HG03342 (cell line): ENCODE results near the gene UMODL1.

Source experiments
- ATAC-seq: cut with Tn5 transposase; IDR thresholded peaks from one replicate; pipeline ENCODE4 v1.9.1; 2021; ENCODE audit warnings: mild to moderate bottlenecking, moderate library complexity; ENCODE audit not compliant: unreplicated experiment

UMODL1 gene

GRCh38 chr21:42079008-42079938 is 8.2 kb downstream of the UMODL1 start:
- no peak for ATAC-seq

DNA sequence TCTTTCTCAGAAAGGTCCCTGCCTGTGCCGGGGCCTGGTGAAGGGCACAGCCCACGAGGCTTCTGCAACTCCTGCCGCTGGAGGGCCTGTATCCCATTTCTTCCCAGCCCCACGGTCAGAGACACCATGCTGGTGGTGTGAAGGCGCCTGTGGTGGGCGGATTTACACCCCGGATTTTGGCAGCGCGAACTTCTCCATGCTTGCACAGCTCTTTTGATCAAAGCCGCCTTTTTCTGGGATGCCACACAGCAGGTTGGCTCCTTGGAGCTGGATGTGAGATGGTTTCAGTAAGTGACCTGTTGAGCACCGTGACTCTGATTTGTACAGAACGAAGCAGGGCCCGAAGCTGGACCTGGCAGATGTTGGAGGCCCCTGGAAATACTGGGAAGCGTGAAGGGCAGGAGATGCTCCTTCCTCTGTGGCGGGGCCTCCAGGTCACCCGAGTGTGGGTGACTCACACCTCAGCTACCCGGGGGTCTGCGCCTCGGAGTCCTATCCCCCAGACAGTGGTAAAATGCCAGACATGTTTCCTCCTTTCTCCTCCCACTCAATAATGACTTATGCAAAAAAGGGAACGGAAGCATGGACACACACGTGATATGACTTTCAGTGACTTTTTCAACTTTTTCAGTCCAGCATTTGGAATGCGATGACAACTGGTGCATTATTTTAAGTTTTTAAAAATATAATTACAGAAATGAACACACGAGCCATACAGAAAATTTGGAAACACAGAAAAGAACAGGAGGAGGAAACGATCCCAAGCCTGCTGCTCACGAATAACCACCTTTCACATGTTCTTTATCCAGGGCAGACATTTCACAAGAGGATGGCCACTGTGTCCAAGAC is 9.0 kb downstream of the UMODL1 start:
- no peak for ATAC-seq

DNA sequence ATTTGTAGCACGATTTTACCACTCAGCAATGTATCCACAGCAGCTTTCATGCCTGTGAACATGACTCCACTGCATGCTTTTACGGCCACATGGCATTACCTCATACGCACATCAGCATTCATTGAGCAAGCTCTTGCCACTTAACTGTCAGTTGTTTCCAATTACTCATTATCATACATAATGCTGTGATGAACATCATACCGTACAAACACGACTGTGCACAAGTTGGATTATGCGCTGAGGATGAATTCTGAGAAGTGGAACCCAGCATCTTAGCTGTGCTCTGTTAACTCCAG is 9.6 kb downstream of the UMODL1 start:
- ATAC-seq = no peak

- ATAC-seq = no peak
Observed at GRCh38 chr21:42081138-42081537, 10.0 kb downstream of the UMODL1 start.

DNA sequence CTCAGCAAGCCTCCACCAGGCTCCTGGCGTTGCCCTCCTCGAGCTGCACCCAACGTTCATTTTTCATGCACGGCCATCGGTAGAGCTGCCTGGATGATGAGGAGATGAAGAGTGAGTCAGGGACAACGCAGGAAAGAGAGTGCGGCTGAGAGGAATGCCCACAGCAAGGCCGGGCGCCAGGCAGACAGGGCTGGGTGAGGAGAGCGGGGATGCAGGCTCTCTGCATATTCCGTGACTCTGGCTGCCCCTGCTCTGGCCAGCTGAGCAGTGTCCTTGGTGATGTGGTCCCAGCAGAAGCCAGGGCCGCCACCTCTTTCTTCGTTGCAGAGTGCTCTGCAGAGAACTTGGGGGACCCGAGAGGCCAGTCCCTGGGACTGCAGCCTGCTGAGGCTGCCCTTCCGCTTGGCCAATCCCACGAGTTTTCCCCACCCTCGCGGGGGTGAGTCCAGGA is 10.8 kb downstream of the UMODL1 start:
- no peak for ATAC-seq

DNA sequence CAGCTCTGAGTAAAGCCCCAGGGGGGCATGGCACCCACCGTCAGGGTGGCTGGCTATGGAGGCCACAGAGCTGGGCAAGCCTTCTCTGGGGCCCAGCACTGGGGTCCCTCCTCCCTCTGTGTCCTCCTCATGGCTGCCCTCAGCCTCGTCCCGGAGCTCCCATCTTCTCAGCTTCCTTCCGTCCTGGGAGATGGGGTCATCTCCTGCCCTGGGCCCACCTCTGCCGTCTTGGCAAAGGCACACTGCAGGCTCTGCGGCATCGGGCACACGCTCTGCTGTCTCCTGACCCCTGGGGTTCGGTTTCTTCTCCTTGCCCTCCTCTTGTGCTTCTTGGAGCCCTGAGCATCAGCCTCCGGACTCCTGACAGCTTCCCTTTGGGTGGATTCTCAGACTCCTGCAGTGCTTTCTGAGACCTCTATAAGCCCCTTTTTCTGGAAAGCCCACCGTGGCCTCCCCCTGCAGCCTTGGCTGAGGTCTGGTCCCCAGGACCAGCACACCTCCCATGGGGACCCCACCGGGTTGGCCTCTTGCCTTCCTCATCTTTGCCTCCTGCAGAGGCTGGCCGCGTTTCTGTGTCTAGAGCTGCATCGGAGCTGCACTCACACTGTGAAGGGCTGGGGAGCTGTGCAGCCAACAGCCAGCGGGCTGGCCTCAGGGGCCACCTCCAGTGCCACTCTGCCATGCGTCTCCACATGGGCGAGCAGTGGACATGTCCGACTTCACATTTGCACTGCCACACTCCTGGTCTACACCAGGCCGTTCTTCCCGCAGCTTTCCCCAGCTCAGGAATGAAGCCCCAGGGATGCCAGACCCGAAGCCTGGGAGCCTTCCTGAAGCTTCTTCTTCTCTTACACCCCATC is 11.6 kb downstream of the UMODL1 start:
- no peak for ATAC-seq

DNA sequence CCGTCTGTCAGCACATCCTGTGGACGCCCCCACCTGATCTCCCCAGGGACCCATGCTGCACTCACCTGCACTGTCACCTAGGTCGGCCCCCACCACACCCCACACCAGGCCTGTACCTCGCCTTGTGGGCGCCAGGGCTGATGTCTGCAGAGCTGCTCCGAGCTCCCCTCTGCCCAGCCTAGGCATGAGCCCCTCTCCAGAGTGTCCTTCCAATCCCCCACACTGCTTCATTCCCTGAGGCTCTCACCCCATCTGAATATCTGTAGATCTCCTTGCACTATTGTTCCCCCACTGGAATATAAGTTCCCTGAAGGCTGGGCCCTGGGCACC is 12.2 kb downstream of the UMODL1 start:
- ATAC-seq = no peak

DNA sequence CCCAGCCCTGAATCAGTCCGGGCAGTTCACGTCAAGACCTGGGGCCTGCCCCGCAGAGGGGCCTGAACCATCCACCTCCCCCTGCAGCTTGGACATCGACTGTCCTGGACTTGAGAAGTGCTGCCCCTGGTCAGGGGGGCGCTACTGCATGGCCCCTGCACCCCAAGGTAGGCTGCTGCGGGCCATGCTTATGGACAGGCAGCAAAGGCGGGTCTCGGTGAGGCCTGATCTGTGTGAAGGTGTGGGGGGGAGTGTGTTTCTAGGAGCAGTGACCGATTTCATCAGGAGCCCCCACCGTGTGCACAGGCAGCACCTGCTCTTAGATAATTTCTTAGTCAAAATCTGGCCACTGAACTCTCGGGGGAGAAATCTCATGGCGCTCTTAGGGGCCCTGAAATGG is 13.0 kb downstream of the UMODL1 start:
- ATAC-seq = no peak

DNA sequence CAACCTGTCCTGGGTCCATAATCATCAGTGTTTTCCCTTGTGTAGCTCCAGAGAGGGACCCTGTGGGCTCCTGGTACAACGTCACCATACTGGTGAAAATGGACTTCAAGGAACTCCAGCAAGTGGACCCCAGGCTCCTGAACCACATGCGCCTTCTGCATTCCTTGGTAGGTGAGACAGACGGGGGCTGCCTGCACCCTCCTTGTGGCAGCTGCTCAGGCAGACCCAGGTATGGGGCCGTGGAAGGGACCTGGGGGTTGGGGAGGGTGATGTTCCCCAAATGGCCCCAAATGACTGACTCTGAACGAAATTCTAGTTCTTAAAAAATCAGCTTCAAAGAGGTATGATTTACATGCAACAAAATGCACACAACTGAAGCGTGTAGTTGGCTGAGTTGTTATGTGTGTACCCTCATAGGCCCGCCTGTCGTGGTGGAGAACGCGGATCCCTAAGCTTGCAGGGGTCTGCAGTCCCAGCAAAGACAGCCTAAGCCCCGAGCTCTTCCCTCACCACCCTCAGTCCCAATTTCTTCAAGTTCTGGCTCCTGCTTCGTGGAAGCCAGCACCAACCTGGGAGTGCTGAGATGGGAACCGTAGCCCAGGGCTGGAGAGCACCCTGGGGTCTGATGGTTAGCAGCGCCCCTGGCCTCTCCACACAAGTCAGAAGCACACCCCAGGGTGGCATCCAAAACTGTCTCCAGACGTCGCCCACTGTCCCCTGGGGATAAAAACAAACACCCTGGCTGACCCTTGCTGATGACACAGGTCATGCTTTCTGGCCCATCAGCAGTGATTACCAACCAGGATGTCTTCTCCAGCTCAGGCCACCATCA is 14.3 kb downstream of the UMODL1 start:
- no peak for ATAC-seq

GRCh38 chr21:42086969-42087368 is 15.9 kb downstream of the UMODL1 start:
- no peak for ATAC-seq

DNA sequence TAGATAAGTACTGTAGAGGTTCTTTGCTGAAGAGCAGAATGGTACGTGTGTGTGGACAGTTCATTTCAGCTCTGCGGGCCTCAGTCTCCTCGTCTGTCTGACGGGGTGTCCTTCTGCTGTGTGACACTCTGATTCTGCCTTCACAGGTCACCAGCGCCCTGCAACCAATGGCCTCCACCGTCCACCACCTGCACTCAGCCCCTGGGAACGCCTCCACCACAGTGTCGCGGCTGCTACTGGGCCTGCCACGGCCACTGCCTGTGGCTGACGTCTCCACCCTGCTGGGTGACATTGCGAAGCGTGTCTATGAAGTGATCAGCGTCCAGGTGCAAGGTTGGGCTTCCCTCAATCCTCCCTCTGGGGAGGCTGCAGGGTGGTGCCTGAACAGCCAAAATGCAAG is 17.0 kb downstream of the UMODL1 start:
- ATAC-seq = no peak

GRCh38 chr21:42088658-42089057 is 17.5 kb downstream of the UMODL1 start:
- ATAC-seq = no peak

GRCh38 chr21:42089093-42089631 is 18.0 kb downstream of the UMODL1 start:
- ATAC-seq = no peak

DNA sequence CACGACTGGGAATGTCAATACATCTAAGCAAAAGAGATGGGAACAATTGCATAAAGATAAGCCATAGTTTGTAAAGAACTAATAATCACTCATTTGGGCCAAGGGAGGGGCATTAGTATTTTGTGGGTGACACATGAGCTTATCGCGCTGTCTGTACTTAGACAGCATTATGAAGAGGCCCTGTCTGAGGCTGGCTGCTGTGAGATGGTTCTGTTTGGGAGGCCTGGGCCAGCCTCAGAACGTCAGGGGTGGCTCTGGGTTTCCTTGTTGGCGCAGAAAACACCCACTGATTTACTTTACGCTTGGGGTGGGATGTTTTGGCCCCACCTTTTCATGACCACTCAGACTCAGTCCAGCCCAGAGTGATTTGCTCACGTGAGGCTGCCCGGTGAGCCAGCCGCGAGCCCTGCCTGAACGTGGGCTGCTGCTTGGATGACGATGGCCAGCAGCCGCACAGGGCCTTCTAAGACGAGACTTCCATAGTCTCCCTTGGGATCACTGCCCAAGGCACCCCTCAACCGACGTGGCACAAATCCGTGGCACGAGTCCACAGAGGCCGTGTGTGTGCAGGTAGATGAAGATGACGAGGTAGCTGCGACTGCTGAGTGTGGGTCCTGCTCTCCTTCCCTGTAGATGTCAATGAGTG is 18.7 kb downstream of the UMODL1 start:
- ATAC-seq = no peak

- ATAC-seq = no peak
Observed at GRCh38 chr21:42091899-42092508, 20.9 kb downstream of the UMODL1 start.

DNA sequence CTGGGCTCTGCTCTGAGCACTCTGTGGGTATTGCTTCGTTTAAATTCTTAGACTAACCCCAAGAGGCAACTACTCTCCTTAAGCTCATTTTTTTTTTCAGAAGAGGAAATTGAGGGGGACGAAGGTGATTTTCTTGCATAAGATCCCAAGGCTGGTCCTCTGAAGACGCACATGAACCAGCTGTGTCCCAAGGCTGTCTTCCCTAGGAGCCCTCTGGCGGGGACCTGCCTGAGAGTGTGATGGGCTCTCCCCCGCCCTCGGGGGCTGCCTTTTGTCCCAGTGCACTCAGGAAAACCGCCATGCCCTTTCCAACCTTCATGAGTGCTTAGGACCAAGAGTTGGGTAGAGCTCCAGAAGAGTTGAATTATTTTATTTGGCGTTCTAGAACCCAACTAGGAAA is 21.7 kb downstream of the UMODL1 start:
- ATAC-seq = no peak

DNA sequence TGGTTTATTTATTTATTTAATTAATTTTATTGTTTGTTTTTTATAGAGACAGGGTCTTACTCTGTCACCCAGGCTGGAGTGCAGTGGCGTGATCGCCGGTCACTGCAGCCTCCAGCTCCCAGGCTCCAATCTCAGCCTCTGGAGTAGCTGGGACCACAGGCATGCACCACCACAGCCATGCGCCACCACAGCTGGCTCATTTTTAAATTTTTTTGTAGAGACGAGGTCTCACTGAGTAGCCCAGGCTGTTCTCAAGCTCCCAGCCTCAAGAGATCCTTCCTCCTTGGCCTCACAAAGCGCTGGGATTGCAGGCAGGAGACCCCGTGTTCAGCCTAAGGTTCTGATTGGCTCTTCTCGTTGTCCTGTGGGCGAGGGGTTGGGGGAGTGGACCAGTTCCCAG is 22.1 kb downstream of the UMODL1 start:
- no peak for ATAC-seq

GRCh38 chr21:42093991-42094421 is 22.9 kb downstream of the UMODL1 start:
- ATAC-seq = no peak

DNA sequence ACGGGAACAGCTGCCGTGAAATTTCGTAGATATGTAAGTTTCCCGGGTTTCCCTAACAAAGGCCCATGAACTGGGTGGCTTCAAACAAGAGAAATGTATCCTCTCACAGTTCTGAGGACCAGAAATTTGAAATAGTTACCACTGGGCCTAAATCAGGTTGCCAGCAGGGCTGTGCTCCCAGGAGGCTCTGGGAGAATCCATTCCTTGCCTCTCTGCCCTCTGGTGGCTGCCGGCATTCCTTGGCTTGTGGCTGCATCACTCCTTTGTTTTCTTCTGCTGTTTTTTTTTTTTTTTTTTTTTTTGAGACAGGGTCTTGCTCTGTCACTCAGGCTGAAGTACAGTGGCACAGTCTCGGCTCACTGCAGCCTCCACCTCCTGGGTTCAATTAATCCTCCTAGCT is 23.7 kb downstream of the UMODL1 start:
- no peak for ATAC-seq
